GM10266 (cell line): ENCODE results near the gene BRK1.
"Not testable (repeated sequence)": the region's sequence is repeated elsewhere in the genome, so short reads cannot be mapped to it uniquely, and the experiment has no call there.

ENCODE experiments used
- DNase-seq: peaks from one replicate; pipeline ENCODE4 v3.0.0; 2012; ENCODE audit errors: extremely low spot score
- TF ChIP-seq, protein P1 (sequence below): IDR thresholded peaks from 2 replicates; pipeline ENCODE4 v1.5.1; 2012; ENCODE audit warnings: mild to moderate bottlenecking, low read depth; ENCODE audit not compliant: control insufficient read depth, insufficient read depth; ENCODE audit errors: missing control alignments

Gene BRK1

DNA sequence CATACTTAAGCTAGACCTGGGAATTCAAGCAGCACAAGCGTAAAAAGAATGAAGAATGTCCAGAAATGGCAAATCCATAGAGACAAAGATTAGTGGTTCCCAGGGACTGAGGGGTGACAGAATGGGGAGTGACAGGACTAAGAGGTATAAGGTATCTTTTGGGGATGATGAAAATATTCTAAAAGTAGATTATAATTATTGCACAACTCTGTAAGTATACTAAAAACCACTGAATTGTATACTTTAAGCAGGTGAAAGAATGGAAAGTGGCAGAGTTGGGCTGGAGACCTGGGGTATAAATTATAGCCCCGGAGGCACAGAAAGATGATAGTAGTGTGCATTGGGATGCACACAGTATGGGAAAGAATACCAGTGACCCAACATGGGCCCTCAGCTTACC is 5.6 kb downstream of the BRK1 start:
- no peak for DNase-seq
- TF ChIP-seq, protein P1, sequence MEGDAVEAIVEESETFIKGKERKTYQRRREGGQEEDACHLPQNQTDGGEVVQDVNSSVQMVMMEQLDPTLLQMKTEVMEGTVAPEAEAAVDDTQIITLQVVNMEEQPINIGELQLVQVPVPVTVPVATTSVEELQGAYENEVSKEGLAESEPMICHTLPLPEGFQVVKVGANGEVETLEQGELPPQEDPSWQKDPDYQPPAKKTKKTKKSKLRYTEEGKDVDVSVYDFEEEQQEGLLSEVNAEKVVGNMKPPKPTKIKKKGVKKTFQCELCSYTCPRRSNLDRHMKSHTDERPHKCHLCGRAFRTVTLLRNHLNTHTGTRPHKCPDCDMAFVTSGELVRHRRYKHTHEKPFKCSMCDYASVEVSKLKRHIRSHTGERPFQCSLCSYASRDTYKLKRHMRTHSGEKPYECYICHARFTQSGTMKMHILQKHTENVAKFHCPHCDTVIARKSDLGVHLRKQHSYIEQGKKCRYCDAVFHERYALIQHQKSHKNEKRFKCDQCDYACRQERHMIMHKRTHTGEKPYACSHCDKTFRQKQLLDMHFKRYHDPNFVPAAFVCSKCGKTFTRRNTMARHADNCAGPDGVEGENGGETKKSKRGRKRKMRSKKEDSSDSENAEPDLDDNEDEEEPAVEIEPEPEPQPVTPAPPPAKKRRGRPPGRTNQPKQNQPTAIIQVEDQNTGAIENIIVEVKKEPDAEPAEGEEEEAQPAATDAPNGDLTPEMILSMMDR = no peak

DNA sequence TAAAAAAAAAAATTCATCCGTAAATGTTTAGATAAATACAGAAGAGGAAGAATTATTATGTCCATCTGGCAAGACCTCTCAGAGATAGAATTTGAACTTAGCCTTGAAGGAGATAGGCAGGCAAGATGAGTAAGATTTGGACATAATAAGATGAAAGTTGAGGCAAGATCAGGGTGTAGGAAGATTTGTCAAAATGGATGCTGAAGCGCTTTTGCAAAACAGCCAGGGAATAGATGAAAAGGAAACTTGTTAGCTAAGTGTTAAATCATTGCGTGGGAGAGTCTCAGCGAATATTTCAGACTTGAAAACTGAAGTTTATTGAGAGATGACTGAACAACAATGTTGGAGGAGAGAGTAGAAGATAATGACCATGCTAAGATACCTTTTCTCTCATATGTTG is 7.2 kb downstream of the BRK1 start:
- no peak for DNase-seq
- TF ChIP-seq, protein P1 = no peak

GRCh38 chr3:10135872-10136271 is 20.4 kb downstream of the BRK1 start:
- not testable (repeated sequence) for DNase-seq

DNA sequence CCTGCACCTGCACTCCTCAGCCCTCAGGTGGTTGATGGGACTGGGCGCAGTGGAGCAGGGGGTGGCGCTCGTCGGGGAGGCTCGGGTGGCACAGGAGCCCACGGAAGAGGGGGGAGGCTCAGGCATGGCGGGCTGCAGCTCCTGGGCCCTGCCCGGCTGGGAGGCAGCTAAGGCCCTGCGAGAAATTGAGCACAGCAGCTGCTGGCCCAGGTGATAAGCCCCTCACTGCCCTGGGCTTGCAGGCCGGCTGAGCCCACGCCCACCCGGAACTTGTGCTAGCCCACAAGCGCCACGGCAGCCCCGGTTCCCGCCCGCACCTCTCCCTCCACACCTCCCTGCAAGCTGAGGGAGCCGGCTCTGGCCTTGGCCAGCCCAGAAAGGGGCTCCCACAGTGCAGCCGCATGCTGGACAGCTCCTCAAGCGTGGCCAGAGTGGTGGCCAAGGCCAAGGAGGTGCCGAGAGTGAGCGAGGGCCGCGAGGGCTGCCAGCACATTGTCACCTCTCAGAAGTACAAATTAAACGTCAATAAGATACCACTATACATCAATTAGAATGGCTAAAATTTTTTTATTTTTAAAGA is 21.0 kb downstream of the BRK1 start:
- TF ChIP-seq, protein P1 = no peak
- DNase-seq = no peak

- DNase-seq = no peak
- TF ChIP-seq, protein P1 = no peak
Measured at GRCh38 chr3:10137178-10137577, 21.7 kb downstream of the BRK1 start.

- TF ChIP-seq, protein P1 = no peak
Measured at GRCh38 chr3:10140996-10141546, 25.6 kb downstream of the BRK1 start.

GRCh38 chr3:10142707-10143560 is 27.5 kb downstream of the BRK1 start:
- TF ChIP-seq, protein P1 = no peak
- DNase-seq = no peak

More at GRCh38 chr3:10140996-10141546, 25.6 kb downstream of the BRK1 start:
- no peak for DNase-seq
